ENCODE measurements around the gene DERA.

- TF ChIP-seq CTCF (conservative IDR thresholded peaks at IDR 0.05; ENCODE audit: low read depth, low read length) (no peak), EZH2 (IDR thresholded peaks at IDR 0.05; ENCODE audit: borderline replicate concordance, low read depth, low read length, poor library complexity, severe bottlenecking) (no peak)
Observed at GRCh38 chr12:15984097-15984800, 73.1 kb downstream of the DERA start.

Data from A673 (cell line).